NT2/D1 (cell line): ENCODE data around the gene ABR.

Experiments used
- SUZ12 ChIP-seq: IDR thresholded peaks from 2 replicates; pipeline ENCODE4 v1.6.1; 2011; ENCODE audit not compliant: insufficient read length, insufficient read depth; ENCODE audit errors: extremely low read depth
- ZNF274 ChIP-seq: IDR thresholded peaks from 2 replicates; pipeline ENCODE4 v1.6.1; 2011; ENCODE audit warnings: mild to moderate bottlenecking, low read depth, low read length

DNA sequence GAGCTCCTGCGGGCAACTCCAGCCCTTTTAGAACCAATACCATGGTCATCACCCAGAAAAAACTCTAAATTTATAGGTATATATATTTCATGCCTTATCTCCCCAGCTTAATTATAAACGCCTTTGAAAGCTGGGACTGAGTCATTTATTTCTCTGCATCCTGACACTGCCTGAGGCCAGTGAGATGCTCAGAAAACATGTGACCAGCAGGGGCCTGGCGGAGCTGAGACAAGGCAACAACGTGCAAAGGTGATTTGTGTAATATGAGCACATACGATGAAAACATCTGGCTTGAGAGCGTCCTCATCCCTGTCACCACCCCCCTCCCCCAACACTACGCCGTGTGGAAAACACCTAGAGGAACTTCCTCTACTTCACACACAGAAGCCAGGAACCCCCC is 222.9 kb downstream of the ABR start:
- TF ChIP-seq ZNF274, result no peak
- TF ChIP-seq SUZ12, result no peak
